ENCODE data around the gene ADAT3.
"Not testable (repeated sequence)": the region's sequence is repeated elsewhere in the genome, so short reads cannot be mapped to it uniquely, and the experiment has no call there.

Gene ADAT3

DNA sequence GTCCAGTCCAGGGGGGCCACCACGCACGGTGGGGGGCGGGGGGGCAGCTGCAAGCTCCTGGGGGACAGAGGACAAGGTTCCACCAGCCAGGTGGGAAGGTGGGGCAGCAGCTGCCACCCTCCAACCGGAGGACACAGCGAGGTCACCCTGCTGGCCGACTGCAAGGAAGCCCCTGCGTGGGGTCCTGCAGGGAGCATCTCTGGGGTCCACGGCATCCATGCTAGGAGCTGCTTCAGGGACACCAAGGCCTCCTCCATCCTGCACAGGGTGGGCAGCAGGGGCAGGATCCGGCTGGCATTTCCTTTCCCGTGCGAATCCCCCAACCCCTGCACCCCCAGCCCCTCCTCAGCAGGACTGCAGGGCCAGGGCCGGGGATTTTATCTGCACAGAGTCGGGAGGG, 33.6 kb upstream of the ADAT3 start:
- Histone ChIP-seq H3K9ac (ENCODE audit: low read depth, low read length) (no peak overlapping the region), H3K36me3 (ENCODE audit: insufficient read depth, low read length) (peaks cover 6% of the 10 kb centered on the region), H3K27me3 (ENCODE audit: control insufficient read depth, insufficient read depth, low read length) (no peaks in the 10 kb centered on the region), H3K4me3 (ENCODE audit: low read length) (no peak overlapping the region), H3K9me3 (replicated peaks; ENCODE audit: low read length) (no peaks in the 10 kb centered on the region), H3K4me2 (ENCODE audit: low read length) (no peak overlapping the region), H3K4me1 (ENCODE audit: control insufficient read depth, insufficient read depth, low read length) (peaks cover 24% of the 10 kb centered on the region)

DNA sequence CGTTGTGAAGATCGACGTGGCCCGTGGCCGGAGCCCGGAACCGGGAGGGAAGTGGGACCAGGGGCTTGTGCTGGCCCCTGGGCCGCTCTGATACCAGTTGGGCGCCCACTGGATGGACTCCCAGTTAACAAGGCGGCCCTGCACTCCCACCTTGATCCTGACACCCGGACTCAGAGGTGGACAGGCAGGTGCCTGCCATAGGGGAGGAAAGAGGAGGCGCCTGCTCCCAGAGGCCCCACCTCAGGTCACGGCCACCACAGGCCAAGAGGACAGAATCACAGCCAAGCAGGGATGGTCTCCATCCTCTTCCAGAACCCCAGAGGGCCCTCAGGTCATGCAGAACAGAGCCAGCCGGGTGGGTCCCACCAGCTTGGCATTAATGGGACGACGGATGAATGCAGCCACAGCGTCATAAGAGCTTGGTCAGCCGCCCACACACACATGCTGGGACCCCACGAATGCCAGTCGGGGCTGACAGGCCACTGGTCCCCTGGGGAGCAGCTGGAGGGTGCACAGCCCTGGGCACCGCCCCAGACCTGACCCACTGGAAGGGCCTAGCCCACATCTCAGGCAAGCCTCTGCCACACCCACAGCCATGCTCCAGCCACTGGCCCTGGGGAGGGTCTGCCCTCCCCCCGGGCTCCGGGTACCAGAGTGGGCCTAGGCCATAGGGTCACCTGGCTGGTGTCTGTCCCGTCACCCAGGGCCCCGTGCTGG, 32.2 kb upstream of the ADAT3 start:
- peak overlapping the region; percentile 97 for H3K9ac ChIP-seq (ENCODE audit: low read depth, low read length)
- H3K4me3 ChIP-seq (ENCODE audit: low read length): peak overlapping the region; percentile 99

DNA sequence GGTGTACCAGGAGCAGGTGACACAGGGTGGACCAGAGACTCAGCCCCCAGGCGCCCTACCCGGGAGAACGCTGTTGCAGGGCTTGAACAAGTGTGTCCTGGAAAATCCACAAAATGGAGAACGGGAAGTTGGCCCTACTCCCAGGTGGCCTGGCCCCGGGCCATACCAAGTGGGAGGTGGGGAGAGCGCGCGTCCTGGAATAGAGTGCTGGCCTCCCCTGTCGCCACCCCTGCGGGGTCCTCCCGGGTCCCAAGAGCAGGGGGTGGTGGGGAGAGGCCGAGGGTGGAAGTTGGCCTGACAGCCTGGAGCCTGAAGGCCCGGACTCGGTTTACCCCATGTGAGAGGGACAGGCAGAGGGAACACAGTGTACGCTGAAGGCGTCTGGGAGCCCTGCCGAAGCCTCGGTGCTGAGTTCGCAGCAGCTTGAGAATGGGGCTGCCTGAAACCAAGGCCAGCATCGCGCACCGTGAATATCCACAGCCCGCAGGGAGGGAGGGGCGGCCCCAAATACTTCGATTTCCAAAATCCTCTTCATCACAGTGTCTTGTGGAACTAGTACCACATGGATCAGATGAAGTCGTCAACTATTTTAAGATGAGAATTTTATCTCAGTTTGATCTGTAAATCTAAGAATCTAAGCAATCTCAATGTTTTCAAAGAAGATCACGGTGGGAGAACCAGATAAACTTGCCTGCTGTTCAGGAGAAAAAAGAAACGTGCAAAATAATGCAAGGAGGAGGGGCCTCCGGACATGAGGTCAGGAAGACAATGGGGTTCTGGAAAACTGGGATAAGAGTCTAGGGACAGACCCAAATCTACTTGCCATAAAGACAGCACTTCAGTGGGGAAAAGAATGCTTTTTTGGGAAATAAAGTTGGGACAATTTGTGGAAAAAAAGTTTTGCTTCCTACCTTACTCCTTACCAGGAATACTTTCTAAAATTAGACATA, 31.4 kb upstream of the ADAT3 start:
- Histone ChIP-seq H3K36me3 (ENCODE audit: insufficient read depth, low read length) (peaks cover 6% of the 10 kb centered on the region), H3K4me1 (ENCODE audit: control insufficient read depth, insufficient read depth, low read length) (peaks cover 25% of the 10 kb centered on the region), H3K9ac (ENCODE audit: low read depth, low read length) (peak overlapping the region; percentile 97), H3K27me3 (ENCODE audit: control insufficient read depth, insufficient read depth, low read length) (no peaks in the 10 kb centered on the region), H3K9me3 (replicated peaks; ENCODE audit: low read length) (no peaks in the 10 kb centered on the region), H3K4me2 (ENCODE audit: low read length) (peak overlapping the region; percentile 95), H3K4me3 (ENCODE audit: low read length) (peak overlapping the region; percentile 99)

More for the DNA sequence above, 32.2 kb upstream of the ADAT3 start:
- Histone ChIP-seq H3K4me1 (ENCODE audit: control insufficient read depth, insufficient read depth, low read length) (peaks cover 25% of the 10 kb centered on the region), H3K9me3 (replicated peaks; ENCODE audit: low read length) (no peaks in the 10 kb centered on the region), H3K36me3 (ENCODE audit: insufficient read depth, low read length) (peaks cover 6% of the 10 kb centered on the region), H3K4me2 (ENCODE audit: low read length) (peak overlapping the region; percentile 95), H3K27me3 (ENCODE audit: control insufficient read depth, insufficient read depth, low read length) (no peaks in the 10 kb centered on the region)

DNA sequence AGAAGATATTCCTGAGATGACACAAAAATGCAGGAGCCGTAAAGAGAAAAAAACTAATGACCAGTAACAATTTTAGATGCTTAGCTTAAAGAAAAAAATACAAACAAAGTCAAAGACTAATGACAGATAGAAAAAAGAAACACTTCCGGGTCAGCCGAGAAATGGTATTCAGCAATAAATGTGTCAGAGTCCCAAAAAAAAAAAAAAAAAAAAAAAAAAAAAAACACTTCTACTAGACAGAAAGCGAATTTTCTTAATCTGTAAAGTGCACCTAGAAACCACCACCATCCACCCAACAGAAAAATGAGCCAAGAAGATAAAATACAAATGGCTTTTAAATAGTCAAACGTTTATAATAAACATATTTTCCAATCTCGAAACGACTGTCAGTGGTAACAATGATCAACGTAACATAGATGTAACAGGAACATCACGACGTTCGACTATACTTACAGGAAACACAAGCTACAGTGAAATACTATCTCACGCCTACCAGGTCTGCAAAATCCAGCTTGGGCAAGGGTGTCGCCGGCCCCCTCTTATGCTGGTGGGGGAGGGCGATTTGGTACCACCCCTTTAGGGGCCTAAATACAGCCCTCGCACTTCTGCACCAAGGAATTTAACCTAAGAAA, 30.5 kb upstream of the ADAT3 start:
- Histone ChIP-seq H3K4me2 (ENCODE audit: low read length) (peak overlapping the region; percentile 95), H3K4me1 (ENCODE audit: control insufficient read depth, insufficient read depth, low read length) (peaks cover 25% of the 10 kb centered on the region), H3K36me3 (ENCODE audit: insufficient read depth, low read length) (peaks cover 6% of the 10 kb centered on the region), H3K4me3 (ENCODE audit: low read length) (peak overlapping the region; percentile 99), H3K9me3 (replicated peaks; ENCODE audit: low read length) (no peaks in the 10 kb centered on the region), H3K9ac (ENCODE audit: low read depth, low read length) (peak overlapping the region; percentile 97), H3K27me3 (ENCODE audit: control insufficient read depth, insufficient read depth, low read length) (no peaks in the 10 kb centered on the region)

DNA sequence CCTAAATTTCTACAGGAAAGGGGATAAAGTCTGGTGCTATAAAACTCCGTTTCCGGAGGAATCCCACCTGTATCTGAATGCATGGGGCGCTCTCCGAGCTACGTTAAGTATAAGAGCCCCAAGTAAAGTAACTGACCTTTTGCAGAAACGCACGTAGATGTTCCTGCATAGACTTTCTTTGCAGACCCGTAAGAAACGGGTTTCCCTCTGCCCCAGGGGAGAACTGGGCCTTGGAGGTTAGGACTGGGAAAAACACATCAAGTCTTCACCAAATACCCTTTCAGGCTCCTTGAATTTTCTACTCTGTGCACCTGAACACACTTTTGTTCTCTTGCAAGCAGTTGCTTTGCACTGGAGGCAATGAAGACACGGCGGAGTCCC, 29.9 kb upstream of the ADAT3 start:
- not testable (repeated sequence) for H3K9me3 ChIP-seq (replicated peaks; ENCODE audit: low read length); H3K27me3 ChIP-seq (ENCODE audit: control insufficient read depth, insufficient read depth, low read length); H3K36me3 ChIP-seq (ENCODE audit: insufficient read depth, low read length)
- H3K4me2 ChIP-seq (ENCODE audit: low read length): peak overlapping the region; percentile 95
- H3K4me3 ChIP-seq (ENCODE audit: low read length): peak overlapping the region; percentile 99
- H3K9ac ChIP-seq (ENCODE audit: low read depth, low read length): peak overlapping the region; percentile 97
- H3K4me1 ChIP-seq (ENCODE audit: control insufficient read depth, insufficient read depth, low read length): peaks cover 25% of the 10 kb centered on the region

DNA sequence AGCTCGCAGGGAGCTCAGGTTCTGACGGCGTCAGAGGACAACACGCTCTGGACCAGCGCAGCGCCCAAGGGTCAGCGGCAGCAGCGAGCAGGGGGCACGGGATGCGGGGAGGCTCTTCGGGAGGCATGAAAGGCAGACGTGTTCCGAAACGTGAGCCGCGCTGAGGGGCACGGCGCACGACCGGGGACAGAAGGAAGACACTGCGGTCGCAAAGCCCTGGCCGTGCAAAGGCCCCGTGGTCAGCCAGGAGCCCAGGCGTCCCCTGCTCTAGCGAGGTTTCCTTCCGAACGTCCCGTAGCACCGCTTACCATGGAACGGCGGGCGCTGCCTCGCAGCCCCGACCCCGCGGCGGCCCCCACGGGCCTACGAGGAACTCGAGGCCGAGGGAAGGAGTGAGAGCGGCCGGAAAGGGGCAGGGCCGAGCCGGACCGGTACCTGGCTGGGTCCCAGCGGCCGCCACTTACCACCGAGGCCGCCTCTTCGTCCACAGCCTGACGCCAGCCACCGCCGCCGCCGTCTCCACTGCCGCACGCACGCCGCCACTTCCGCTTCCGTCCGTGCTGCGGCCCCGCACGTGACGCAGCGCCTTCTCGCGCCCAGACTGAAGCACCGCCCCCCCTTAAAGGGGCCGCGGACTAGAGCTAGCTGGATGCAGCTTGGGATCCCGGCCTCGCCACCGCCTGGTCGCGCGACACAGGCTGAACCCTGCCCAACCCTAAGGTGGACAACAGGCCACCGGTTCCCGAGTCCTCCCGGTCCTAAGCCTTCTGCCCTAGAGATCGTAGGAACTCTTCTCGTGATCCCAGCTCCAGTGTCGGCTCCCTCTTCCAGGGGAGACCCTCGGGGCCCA, 29.3 kb upstream of the ADAT3 start:
- Histone ChIP-seq H3K4me1 (ENCODE audit: control insufficient read depth, insufficient read depth, low read length) (peaks cover 25% of the 10 kb centered on the region), H3K27me3 (ENCODE audit: control insufficient read depth, insufficient read depth, low read length) (no peaks in the 10 kb centered on the region), H3K9me3 (replicated peaks; ENCODE audit: low read length) (no peaks in the 10 kb centered on the region), H3K36me3 (ENCODE audit: insufficient read depth, low read length) (peaks cover 12% of the 10 kb centered on the region), H3K4me3 (ENCODE audit: low read length) (peak overlapping the region; percentile 99), H3K4me2 (ENCODE audit: low read length) (peak overlapping the region; percentile 95), H3K9ac (ENCODE audit: low read depth, low read length) (peak overlapping the region; percentile 97)

DNA sequence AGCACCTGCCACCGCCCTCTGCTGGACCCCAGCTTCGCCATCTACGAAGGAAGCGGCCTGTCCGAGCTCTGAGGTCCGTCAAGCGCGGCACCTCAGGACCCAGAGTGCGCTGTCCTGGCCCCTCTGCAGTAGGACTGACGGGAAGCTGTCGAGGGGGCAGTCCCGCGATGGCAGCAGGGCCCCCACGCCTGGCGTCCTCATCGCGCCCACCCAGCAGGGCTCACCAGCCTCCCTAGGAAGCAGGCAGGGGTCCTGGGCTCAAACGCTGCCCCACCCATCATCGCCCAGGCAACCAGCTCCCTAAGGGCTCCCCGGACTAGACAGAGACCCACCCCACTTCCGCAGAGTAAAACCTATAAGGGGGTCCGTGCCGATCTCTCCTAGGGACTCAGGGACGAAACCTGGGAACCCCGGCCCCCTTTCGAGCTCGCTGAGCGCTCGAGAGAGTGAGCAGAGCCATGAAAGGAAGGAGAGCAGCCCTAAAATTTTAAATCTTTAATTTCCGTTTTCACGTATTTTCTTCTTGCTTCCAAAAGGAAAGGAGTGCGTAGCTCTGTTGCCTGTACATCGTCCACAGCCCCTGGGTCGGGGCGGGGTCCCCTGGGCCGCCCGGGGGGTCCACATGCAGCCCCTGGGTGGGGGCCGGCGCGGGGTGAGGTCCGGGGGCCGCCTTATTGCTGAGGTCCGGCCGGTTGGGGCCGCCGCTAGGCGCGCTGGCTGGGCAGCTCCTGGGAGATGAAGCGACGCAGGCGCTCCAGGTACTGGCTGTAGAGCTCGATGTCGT, 28.5 kb upstream of the ADAT3 start:
- Histone ChIP-seq H3K4me1 (ENCODE audit: control insufficient read depth, insufficient read depth, low read length) (peaks cover 25% of the 10 kb centered on the region), H3K4me2 (ENCODE audit: low read length) (peak overlapping the region; percentile 95), H3K4me3 (ENCODE audit: low read length) (peak overlapping the region; percentile 99), H3K9ac (ENCODE audit: low read depth, low read length) (peak overlapping the region; percentile 97)
- not testable (repeated sequence) for H3K27me3 ChIP-seq (ENCODE audit: control insufficient read depth, insufficient read depth, low read length); H3K36me3 ChIP-seq (ENCODE audit: insufficient read depth, low read length); H3K9me3 ChIP-seq (replicated peaks; ENCODE audit: low read length)

DNA sequence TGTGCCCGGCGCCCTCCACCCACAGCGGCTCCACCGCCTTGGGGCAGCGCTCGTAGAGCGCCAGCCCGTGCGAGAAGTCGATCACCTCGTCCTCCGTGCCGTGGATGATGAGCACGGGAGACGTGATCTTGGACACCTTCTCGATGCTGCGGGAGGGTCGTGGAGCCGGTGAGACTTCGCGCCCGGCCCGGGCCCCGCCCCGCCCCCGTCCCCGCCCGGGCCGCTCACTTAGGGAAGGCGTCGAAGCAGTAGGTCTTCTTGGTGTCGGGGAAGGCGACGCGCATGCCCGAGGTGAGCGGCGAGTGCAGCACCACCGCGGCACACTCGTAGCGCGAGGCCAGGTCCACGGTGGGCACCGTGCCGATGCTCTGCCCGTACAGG, 27.9 kb upstream of the ADAT3 start:
- H3K4me1 ChIP-seq (ENCODE audit: control insufficient read depth, insufficient read depth, low read length): peaks cover 26% of the 10 kb centered on the region
- H3K27me3 ChIP-seq (ENCODE audit: control insufficient read depth, insufficient read depth, low read length); H3K9me3 ChIP-seq (replicated peaks; ENCODE audit: low read length); H3K4me3 ChIP-seq (ENCODE audit: low read length); H3K4me2 ChIP-seq (ENCODE audit: low read length); H3K9ac ChIP-seq (ENCODE audit: low read depth, low read length); H3K36me3 ChIP-seq (ENCODE audit: insufficient read depth, low read length): not testable (repeated sequence)

DNA sequence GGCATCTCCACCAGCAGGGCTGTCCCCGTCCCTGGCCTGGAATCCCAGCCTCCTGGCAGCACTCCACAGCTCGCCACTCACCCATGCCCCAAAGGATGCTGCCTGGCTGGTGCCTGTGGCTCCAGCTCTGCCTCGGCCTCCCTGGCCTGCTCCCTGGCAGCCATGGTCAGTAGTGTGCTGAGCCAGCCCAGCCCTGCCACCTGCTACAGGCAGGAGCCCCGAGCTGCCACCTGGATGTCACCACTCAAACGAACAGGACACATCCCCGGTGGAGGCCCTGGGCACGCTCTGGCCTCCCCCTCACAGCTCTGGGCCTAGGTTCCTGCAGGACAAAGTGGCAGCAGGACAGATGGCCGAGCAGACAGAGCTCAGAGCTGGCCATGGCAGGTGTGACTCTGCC, 26.6 kb upstream of the ADAT3 start:
- not testable (repeated sequence) for H3K9ac ChIP-seq (ENCODE audit: low read depth, low read length); H3K9me3 ChIP-seq (replicated peaks; ENCODE audit: low read length); H3K36me3 ChIP-seq (ENCODE audit: insufficient read depth, low read length); H3K27me3 ChIP-seq (ENCODE audit: control insufficient read depth, insufficient read depth, low read length); H3K4me2 ChIP-seq (ENCODE audit: low read length); H3K4me3 ChIP-seq (ENCODE audit: low read length)
- peaks cover 30% of the 10 kb centered on the region for H3K4me1 ChIP-seq (ENCODE audit: control insufficient read depth, insufficient read depth, low read length)

DNA sequence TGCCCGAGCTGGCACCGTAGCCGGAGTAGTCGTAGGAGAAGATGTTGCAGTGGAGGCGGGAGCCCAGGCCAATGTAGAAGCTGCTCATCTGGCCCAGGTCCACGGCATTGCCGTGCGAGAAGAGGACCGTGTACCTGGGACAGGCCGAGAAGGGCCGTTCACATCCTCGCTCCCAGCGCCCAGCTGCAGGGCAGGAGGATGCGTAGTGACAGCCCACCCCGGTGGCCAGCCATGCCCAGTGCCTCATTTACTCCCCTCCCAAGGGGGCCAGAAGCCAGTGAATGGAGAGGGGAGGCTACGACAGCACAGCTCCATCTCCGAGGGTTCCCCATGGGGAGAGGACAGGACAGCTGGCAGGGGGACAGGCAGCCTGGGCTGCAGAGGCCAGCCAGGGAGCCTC, 25.2 kb upstream of the ADAT3 start:
- Histone ChIP-seq H3K36me3 (ENCODE audit: insufficient read depth, low read length) (peaks cover 11% of the 10 kb centered on the region), H3K4me1 (ENCODE audit: control insufficient read depth, insufficient read depth, low read length) (peaks cover 31% of the 10 kb centered on the region)
- not testable (repeated sequence) for H3K27me3 ChIP-seq (ENCODE audit: control insufficient read depth, insufficient read depth, low read length); H3K4me3 ChIP-seq (ENCODE audit: low read length); H3K4me2 ChIP-seq (ENCODE audit: low read length); H3K9ac ChIP-seq (ENCODE audit: low read depth, low read length); H3K9me3 ChIP-seq (replicated peaks; ENCODE audit: low read length)

Data from skeletal muscle satellite cell (primary cell).